Measurements from ENCODE around the gene ASRGL1. TPM values are rescaled to one million over a fixed set of nuclear protein-coding genes. Genes with fewer than 3 reads are reported as not detected.

ASRGL1 gene
- total and polyA plus RNA-seq, 2 of the 13 experiments (the other 11 are each of a cell fraction or from before 2014, with no cell fraction given) = 50.8 to 97.5 TPM

DNA sequence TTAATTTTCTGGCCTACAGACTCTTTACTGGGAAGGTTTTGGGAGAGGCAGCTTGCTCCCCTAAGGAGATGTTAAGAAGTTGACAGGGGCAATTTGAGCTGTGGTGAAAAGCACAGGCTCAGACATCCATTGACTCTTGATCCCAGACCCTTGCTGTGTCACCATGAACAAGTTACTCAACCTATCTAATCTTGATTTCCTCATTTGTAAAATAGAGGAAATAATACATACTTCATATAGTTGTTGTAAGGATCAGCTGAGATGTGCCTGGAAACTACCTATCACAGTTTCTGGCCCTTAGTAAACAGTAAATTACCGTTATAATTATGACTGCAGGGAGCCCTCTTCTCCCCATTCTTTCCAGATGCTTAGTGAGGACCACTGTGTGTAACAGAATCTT is 21.8 kb upstream of the ASRGL1 start (continued):
- TF ChIP-seq, protein P1, sequence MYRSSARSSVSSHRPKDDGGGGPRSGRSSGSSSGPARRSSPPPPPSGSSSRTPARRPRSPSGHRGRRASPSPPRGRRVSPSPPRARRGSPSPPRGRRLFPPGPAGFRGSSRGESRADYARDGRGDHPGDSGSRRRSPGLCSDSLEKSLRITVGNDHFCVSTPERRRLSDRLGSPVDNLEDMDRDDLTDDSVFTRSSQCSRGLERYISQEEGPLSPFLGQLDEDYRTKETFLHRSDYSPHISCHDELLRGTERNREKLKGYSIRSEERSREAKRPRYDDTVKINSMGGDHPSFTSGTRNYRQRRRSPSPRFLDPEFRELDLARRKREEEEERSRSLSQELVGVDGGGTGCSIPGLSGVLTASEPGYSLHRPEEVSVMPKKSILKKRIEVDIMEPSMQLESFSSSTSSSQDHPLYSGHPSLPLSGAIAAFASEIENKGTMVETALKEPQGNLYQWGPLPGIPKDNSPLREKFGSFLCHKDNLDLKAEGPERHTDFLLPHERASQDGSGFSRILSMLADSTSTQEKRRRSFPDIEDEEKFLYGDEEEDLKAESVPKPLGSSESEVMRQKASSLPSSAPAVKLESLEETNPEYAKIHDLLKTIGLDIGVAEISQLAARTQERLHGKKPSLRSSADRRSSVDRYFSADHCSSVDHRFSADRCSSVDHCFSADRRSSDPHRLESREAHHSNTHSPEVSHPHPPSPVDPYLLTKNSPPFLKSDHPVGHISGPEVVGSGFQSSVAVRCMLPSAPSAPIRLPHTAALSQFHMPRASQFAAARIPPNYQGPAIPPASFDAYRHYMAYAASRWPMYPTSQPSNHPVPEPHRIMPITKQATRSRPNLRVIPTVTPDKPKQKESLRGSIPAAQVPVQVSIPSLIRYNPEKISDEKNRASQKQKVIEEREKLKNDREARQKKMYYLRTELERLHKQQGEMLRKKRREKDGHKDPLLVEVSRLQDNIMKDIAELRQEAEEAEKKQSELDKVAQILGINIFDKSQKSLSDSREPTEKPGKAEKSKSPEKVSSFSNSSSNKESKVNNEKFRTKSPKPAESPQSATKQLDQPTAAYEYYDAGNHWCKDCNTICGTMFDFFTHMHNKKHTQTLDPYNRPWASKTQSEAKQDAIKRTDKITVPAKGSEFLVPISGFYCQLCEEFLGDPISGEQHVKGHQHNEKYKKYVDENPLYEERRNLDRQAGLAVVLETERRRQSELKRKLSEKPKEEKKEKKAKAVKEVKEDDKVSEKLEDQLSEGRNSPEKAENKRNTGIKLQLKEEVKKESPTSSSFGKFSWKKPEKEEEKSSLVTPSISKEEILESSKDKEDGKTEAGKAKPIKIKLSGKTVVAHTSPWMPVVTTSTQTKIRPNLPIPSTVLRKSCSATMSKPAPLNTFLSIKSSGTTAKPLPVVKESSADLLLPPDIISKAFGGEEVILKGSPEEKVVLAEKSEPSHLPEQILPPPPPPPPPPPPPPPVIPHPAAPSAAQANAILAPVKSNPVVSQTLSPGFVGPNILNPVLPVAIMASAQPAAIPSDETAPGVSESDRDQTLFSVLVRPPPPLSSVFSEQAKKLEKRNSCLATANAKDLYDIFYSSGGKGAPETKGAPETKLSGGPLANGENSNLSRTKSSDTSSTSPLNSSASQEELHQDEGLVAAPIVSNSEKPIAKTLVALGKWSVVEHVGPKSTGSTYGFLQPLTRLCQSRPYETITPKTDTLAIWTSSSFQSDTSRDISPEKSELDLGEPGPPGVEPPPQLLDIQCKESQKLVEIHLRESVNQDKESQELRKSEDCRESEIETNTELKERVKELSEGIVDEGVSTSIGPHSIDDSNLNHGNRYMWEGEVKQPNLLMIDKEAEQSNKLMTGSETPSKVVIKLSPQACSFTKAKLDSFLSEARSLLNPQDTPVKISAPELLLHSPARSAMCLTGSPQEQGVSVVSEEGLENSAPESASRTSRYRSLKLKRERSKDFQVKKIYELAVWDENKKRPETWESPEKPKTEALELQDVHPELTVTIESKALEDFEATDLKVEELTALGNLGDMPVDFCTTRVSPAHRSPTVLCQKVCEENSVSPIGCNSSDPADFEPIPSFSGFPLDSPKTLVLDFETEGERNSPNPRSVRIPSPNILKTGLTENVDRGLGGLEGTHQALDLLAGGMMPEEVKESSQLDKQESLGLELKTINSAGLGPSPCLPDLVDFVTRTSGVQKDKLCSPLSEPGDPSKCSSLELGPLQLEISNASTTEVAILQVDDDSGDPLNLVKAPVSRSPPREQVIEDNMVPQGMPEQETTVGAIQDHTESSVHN (CRISPR knock-in tag; IDR thresholded peaks at IDR 0.05) = no peak
- TF ChIP-seq, protein P2, sequence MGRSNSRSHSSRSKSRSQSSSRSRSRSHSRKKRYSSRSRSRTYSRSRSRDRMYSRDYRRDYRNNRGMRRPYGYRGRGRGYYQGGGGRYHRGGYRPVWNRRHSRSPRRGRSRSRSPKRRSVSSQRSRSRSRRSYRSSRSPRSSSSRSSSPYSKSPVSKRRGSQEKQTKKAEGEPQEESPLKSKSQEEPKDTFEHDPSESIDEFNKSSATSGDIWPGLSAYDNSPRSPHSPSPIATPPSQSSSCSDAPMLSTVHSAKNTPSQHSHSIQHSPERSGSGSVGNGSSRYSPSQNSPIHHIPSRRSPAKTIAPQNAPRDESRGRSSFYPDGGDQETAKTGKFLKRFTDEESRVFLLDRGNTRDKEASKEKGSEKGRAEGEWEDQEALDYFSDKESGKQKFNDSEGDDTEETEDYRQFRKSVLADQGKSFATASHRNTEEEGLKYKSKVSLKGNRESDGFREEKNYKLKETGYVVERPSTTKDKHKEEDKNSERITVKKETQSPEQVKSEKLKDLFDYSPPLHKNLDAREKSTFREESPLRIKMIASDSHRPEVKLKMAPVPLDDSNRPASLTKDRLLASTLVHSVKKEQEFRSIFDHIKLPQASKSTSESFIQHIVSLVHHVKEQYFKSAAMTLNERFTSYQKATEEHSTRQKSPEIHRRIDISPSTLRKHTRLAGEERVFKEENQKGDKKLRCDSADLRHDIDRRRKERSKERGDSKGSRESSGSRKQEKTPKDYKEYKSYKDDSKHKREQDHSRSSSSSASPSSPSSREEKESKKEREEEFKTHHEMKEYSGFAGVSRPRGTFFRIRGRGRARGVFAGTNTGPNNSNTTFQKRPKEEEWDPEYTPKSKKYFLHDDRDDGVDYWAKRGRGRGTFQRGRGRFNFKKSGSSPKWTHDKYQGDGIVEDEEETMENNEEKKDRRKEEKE (IDR thresholded peaks at IDR 0.05) = no peak
- TF ChIP-seq, protein P3, sequence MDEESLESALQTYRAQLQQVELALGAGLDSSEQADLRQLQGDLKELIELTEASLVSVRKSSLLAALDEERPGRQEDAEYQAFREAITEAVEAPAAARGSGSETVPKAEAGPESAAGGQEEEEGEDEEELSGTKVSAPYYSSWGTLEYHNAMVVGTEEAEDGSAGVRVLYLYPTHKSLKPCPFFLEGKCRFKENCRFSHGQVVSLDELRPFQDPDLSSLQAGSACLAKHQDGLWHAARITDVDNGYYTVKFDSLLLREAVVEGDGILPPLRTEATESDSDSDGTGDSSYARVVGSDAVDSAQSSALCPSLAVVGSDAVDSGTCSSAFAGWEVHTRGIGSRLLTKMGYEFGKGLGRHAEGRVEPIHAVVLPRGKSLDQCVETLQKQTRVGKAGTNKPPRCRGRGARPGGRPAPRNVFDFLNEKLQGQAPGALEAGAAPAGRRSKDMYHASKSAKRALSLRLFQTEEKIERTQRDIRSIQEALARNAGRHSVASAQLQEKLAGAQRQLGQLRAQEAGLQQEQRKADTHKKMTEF (CRISPR knock-in tag; IDR thresholded peaks at IDR 0.05) = no peak
- TF ChIP-seq ARNTL (CRISPR knock-in tag; IDR thresholded peaks at IDR 0.05) = no peak
- no peak for TF ChIP-seq ZZZ3 (CRISPR knock-in tag; IDR thresholded peaks at IDR 0.05; ENCODE audit: borderline replicate concordance)

Measured in HepG2 (cell line).